GM21786 (cell line): ENCODE results near the gene SARDH.

Source experiments
- ATAC-seq: cut with Tn5 transposase; IDR thresholded peaks from one replicate; pipeline ENCODE4 v1.9.1; 2021; ENCODE audit not compliant: unreplicated experiment

SARDH gene

GRCh38 chr9:133715295-133715865, 22.8 kb downstream of the SARDH start:
- no peak for ATAC-seq

GRCh38 chr9:133714606-133715294, 23.4 kb downstream of the SARDH start:
- ATAC-seq, result no peak

- ATAC-seq, result no peak
These were observed 24.1 kb downstream of the SARDH start for GRCh38 chr9:133713960-133714495.

GRCh38 chr9:133713150-133713959, 24.8 kb downstream of the SARDH start:
- ATAC-seq, result no peak

- no peak for ATAC-seq
These were observed 25.7 kb downstream of the SARDH start for GRCh38 chr9:133712221-133713100.

GRCh38 chr9:133711428-133712220, 26.5 kb downstream of the SARDH start:
- ATAC-seq, result no peak

- no peak for ATAC-seq
These were observed 27.3 kb downstream of the SARDH start for GRCh38 chr9:133710661-133711427.

- no peak for ATAC-seq
These were observed 28.2 kb downstream of the SARDH start for GRCh38 chr9:133709691-133710571.

- ATAC-seq, result no peak
These were observed 29.0 kb downstream of the SARDH start for GRCh38 chr9:133709015-133709611.

- ATAC-seq, result no peak
These were observed 29.7 kb downstream of the SARDH start for GRCh38 chr9:133708246-133709014.

- ATAC-seq, result no peak
These were observed 30.3 kb downstream of the SARDH start for GRCh38 chr9:133707763-133708245.

- ATAC-seq, result no peak
These were observed 30.9 kb downstream of the SARDH start for GRCh38 chr9:133707065-133707762.

GRCh38 chr9:133706307-133707050, 31.7 kb downstream of the SARDH start:
- ATAC-seq, result no peak

- no peak for ATAC-seq
These were observed 32.6 kb downstream of the SARDH start for GRCh38 chr9:133705576-133705975.

- ATAC-seq, result no peak
These were observed 33.4 kb downstream of the SARDH start for GRCh38 chr9:133704711-133705181.
